Ascending aorta (tissue), 2 donors: ENCODE measurements around the gene FGGY. TPM values are rescaled to one million over a fixed set of nuclear protein-coding genes. Genes with fewer than 3 reads are reported as not detected.

Experiments
- DNase-seq, 2 donors: peaks; one replicate each; pipeline ENCODE4 v3.0.0-alpha.2; 2019; ENCODE audit warnings: low spot score in 2 of 2
- H3K27ac ChIP-seq, 2 donors: fragments of 200-600 bp; sonication (generic); one replicate each; pipeline ENCODE4 v1.5.1; 2016 to 2017; ENCODE audit warnings: mild to moderate bottlenecking in 1 of 2
- H3K27me3 ChIP-seq: fragments of 200-600 bp; sonication (generic); one replicate; pipeline ENCODE4 v1.5.1; 2017
- H3K36me3 ChIP-seq, 2 donors: fragments of 200-600 bp; sonication (generic); one replicate each; pipeline ENCODE4 v1.5.1; 2016
- H3K4me1 ChIP-seq, 2 donors: fragments of 200-600 bp; sonication (generic); one replicate each; pipeline ENCODE4 v1.5.1; 2016 to 2017; ENCODE audit warnings: mild to moderate bottlenecking in 1 of 2
- H3K4me3 ChIP-seq, 2 donors: fragments of 200-600 bp; sonication (generic); one replicate each; pipeline ENCODE4 v1.5.1; 2016 to 2017; ENCODE audit warnings: mild to moderate bottlenecking in 1 of 2
- H3K9me3 ChIP-seq, 2 donors: fragments of 200-600 bp; sonication (generic); one replicate each; pipeline ENCODE4 v1.5.1; 2016
- intact Hi-C: fragments of 100-400 bp; cut with DNase I; formaldehyde crosslinking; loops from one replicate; pipeline ENCODE4 v1.15.1; 2023
- total RNA-seq: library from RNA; depleted of rRNA; stranded (reverse); fragments of >200 nt; gene quantifications from one replicate; pipeline ENCODE4 v1.1.0, GENCODE V29; 2016
- TF ChIP-seq, protein P1 (sequence below), 3 experiments: fragments of 200-600 bp in 2 of 3; fragments of 450-650 bp in 1 of 3; sonication (generic) in 2 of 3; IDR thresholded peaks; one replicate each; pipeline ENCODE4 v1.5.1; 2016 to 2019; ENCODE audit warnings: antibody characterized with exemption in 3 of 3, mild to moderate bottlenecking in 1 of 3, moderate library complexity in 1 of 3

Gene FGGY
- total RNA-seq, 1 donor from 2014 or later = 7.0 TPM

DNA sequence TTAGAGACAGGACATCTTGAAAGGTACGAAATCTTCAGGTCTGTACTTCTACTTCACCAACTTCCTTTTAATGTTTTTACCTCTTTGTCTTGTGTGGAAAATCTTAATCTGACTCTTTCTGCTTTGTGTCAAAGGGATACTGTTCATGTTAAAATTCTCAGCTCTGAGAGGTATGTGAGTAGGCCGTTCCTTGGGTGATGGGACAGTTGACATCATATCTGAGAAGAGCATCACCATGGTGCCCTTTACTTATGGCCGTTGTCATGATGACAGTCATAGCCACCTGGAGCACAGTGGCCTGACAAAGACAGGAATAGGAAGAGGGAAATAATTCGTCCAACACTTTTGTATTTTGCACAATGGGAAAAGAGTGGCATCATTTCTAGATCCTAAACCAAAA lies 145.6 kb downstream of the FGGY start:
- TF ChIP-seq, protein P1, sequence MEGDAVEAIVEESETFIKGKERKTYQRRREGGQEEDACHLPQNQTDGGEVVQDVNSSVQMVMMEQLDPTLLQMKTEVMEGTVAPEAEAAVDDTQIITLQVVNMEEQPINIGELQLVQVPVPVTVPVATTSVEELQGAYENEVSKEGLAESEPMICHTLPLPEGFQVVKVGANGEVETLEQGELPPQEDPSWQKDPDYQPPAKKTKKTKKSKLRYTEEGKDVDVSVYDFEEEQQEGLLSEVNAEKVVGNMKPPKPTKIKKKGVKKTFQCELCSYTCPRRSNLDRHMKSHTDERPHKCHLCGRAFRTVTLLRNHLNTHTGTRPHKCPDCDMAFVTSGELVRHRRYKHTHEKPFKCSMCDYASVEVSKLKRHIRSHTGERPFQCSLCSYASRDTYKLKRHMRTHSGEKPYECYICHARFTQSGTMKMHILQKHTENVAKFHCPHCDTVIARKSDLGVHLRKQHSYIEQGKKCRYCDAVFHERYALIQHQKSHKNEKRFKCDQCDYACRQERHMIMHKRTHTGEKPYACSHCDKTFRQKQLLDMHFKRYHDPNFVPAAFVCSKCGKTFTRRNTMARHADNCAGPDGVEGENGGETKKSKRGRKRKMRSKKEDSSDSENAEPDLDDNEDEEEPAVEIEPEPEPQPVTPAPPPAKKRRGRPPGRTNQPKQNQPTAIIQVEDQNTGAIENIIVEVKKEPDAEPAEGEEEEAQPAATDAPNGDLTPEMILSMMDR (IDR thresholded peaks at IDR 0.05) = no peak
- Histone ChIP-seq H3K9me3 (no peaks in the 10 kb centered on the region), H3K27ac (no peak overlapping the region), H3K4me3 (no peak overlapping the region), H3K36me3 (no peaks in the 10 kb centered on the region), H3K4me1 (peaks cover 16 to 30% of the 10 kb centered on the region in 2 donors), H3K27me3 (no peaks in the 10 kb centered on the region)
- intact Hi-C loops = no loop called here
- DNase-seq = no peak

DNA sequence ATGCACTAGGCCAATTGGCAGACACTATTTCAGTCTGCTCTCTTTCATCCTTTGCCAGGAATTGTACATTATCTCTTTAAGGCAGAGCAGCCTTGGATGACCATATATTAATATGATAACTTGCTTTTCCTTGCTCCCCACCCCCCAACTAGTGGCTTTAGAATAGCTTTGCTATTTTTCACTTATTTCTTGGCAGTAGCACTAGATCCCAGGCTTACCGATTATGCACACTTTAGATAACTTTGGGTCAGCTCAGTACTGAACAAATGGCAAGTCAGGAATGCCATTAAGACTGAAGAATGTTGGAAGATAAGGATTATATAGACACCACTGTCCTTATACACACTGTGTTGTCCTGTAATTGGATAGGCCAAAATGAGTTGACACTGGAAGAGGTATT lies 146.4 kb downstream of the FGGY start:
- intact Hi-C loops = no loop called here
- no peak for DNase-seq
- H3K27me3 ChIP-seq = no peaks in the 10 kb centered on the region
- TF ChIP-seq, protein P1 (IDR thresholded peaks at IDR 0.05) = no peak
- no peaks in the 10 kb centered on the region for H3K9me3 ChIP-seq
- H3K4me1 ChIP-seq = peaks cover 11 to 30% of the 10 kb centered on the region in 2 donors
- no peak overlapping the region for H3K27ac ChIP-seq
- H3K36me3 ChIP-seq = no peaks in the 10 kb centered on the region
- no peak overlapping the region for H3K4me3 ChIP-seq

DNA sequence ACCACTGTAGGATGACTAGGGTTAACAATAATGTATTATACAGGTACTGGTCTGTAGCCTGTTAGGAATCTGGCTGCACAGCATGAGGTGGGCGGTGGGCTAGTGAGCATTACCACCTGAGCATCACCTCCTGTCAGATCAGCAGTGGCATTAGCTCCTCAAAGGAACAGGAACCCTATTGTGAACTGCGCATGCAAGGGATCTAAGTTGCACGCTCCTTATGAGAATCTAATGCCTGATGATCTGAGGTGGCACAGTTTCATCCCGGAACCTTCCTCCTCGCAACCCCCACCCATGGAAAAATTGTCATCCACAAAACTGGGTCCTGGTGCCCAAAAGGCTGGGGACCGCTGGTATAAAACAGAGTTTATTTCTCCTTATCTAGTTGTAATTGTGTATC lies 147.6 kb downstream of the FGGY start:
- Histone ChIP-seq H3K4me1 (peaks cover 11 to 30% of the 10 kb centered on the region in 2 donors), H3K4me3 (no peak overlapping the region), H3K27ac (peak overlapping the region; percentile 68 to 76), H3K9me3 (no peaks in the 10 kb centered on the region), H3K36me3 (no peaks in the 10 kb centered on the region), H3K27me3 (no peaks in the 10 kb centered on the region)
- TF ChIP-seq, protein P1 (IDR thresholded peaks at IDR 0.05) = no peak
- no peak for DNase-seq
- intact Hi-C loops = no loop called here

DNA sequence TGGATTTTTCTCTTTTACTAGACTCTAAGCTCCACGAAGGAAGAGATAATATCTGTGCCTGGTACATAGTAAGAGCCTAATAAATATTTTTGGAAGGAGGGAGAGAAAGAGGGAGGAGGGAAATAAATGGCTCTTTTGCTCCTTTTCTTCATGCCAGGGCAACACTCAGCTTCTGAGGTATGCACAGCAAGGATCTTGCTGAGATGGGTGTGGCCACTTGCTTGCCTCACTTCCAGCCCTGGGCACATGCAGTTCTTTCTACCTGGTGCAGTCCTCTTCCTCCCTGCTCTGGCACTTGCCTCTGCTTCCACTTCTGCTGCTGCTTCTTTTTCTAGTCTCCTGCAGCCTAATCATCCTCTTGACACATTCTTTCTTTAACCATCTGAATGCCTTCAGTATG lies 148.1 kb downstream of the FGGY start:
- intact Hi-C loops = no loop called here
- peak in 1 of 2 donors; percentile 80 for DNase-seq
- TF ChIP-seq, protein P1 (IDR thresholded peaks at IDR 0.05) = no peak
- H3K27ac ChIP-seq = peak overlapping the region; percentile 68 to 76
- no peaks in the 10 kb centered on the region for H3K36me3 ChIP-seq
- H3K9me3 ChIP-seq = no peaks in the 10 kb centered on the region
- H3K27me3 ChIP-seq = no peaks in the 10 kb centered on the region
- no peak overlapping the region for H3K4me3 ChIP-seq
- H3K4me1 ChIP-seq = peaks cover 11 to 30% of the 10 kb centered on the region in 2 donors

DNA sequence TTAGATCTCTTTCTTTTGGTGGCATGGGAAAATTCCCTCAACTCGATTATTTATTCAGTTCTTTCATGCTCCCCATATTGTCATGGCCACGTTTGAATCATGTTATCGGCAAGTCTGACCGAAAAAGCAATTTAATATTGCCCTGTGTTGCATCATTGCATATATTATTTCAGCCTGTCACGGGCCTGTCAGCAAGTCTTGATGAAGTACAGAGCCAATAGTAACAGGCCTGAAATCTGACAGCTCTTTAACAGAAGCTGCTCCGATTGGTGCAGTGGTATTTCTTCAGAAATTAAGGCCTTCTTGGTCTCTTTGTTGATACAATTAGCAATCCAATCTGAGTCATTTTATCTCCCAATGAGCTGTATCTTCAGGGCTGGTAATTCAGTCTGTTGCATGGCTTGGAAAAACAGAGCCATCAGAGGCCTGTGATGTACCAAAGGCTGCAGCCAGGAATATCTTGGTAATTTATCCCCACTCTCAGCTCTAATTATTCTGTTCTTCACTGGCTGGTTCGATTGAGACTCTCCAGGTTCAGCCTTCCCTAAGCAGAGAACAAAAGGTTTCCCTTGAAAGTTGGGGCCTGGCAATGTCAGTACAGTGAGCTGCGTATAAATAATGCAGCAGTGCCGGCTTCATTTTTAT lies 149.5 kb downstream of the FGGY start:
- no peak overlapping the region for H3K4me3 ChIP-seq
- H3K27me3 ChIP-seq = no peaks in the 10 kb centered on the region
- no peaks in the 10 kb centered on the region for H3K9me3 ChIP-seq
- peaks cover 11 to 30% of the 10 kb centered on the region in 2 donors for H3K4me1 ChIP-seq
- intact Hi-C loops = loop anchor here (1.0 kb wide), 1 partner anchor 150 kb away; no protein-coding TSS in a partner anchor
- DNase-seq = no peak
- H3K36me3 ChIP-seq = no peaks in the 10 kb centered on the region
- peak overlapping the region; percentile 68 to 76 for H3K27ac ChIP-seq
- TF ChIP-seq, protein P1 (IDR thresholded peaks at IDR 0.05) = no peak
